ENCODE results near the gene B9D1.
A peak's percentile ranks its signal among the peaks of the same experiment; 100 is the strongest.

DNA sequence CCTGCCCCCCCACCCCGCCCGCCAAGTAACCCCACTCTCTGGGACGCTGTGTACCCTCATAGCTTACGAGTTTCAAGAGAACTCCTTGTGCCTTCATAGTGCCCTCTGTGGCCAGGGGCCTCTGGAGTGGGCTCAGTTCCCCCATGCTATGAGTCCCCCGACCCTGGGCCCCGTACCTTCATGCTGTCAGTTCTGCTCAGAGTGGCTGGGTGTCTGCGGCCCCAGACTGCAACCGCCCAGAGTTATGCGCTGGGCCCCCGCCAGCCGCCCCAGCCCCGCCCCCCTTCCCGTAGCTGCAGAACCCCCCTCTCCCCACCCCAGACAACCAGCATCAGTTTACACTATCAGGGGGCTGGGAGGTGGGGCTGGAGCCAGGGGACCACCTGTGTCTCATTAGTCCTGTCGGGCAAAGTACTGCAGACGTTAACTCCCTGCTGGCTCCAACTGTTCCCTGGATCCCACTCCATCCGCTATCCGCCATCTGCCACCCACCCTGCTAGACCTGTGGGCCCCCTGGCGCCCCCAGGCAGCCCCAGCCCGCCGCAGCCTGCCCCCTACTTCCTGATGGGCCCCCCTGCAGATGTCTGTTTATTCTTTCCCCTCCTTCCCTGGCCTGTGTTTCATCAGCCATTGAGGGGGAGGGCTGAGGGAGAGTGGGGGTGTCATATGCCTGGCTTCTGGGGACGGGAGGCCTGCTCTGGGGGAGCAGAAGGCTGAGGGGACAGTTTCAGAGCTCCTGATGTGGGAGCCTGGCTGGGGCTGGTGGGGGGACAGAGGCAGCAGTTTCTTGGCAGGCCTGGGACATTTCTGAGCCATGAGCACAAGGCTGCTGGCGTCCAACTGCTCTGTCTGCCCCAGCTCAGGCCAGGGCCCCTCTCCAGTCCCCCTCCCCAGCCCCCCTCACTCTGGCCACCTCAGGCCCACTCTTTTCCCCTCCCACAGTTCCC is 24.7 kb upstream of the B9D1 start, which contains the start of gene MFAP4:
- TF ChIP-seq, protein P1, sequence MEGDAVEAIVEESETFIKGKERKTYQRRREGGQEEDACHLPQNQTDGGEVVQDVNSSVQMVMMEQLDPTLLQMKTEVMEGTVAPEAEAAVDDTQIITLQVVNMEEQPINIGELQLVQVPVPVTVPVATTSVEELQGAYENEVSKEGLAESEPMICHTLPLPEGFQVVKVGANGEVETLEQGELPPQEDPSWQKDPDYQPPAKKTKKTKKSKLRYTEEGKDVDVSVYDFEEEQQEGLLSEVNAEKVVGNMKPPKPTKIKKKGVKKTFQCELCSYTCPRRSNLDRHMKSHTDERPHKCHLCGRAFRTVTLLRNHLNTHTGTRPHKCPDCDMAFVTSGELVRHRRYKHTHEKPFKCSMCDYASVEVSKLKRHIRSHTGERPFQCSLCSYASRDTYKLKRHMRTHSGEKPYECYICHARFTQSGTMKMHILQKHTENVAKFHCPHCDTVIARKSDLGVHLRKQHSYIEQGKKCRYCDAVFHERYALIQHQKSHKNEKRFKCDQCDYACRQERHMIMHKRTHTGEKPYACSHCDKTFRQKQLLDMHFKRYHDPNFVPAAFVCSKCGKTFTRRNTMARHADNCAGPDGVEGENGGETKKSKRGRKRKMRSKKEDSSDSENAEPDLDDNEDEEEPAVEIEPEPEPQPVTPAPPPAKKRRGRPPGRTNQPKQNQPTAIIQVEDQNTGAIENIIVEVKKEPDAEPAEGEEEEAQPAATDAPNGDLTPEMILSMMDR (IDR thresholded peaks at IDR 0.05), result no peak
- TF ChIP-seq POLR2AphosphoS5 (IDR thresholded peaks at IDR 0.05), result peak; percentile 67 to 87 (median 79)

Measured in sigmoid colon (tissue), 4 donors.